ENCODE data around the gene DOCK9.

DOCK9 gene

GRCh38 chr13:98846521-98846920 lies 131.3 kb downstream of the DOCK9 start:
- no peak for DNase-seq

- DNase-seq = no peak
Observed at GRCh38 chr13:98845742-98846141, 132.1 kb downstream of the DOCK9 start.

- DNase-seq = no peak
Observed at GRCh38 chr13:98844021-98844420, 133.8 kb downstream of the DOCK9 start.

GRCh38 chr13:98843482-98843877 lies 134.4 kb downstream of the DOCK9 start:
- DNase-seq = no peak

GRCh38 chr13:98842858-98843481 lies 134.9 kb downstream of the DOCK9 start:
- peak; percentile 52 for DNase-seq

- DNase-seq = no peak
Observed at GRCh38 chr13:98842070-98842469, 135.8 kb downstream of the DOCK9 start.

- no peak for DNase-seq
Observed at GRCh38 chr13:98839856-98840769, 137.8 kb downstream of the DOCK9 start.

- DNase-seq = no peak
Observed at GRCh38 chr13:98838776-98839175, 139.1 kb downstream of the DOCK9 start.

- no peak for DNase-seq
Observed at GRCh38 chr13:98837896-98838295, 140.0 kb downstream of the DOCK9 start.

GRCh38 chr13:98835156-98835555 lies 142.7 kb downstream of the DOCK9 start:
- DNase-seq = no peak

- no peak for DNase-seq
Observed at GRCh38 chr13:98834254-98834960, 143.5 kb downstream of the DOCK9 start.

GRCh38 chr13:98831236-98831635 lies 146.6 kb downstream of the DOCK9 start:
- no peak for DNase-seq

- DNase-seq = no peak
Observed at GRCh38 chr13:98829541-98829940, 148.3 kb downstream of the DOCK9 start.

- no peak for DNase-seq
Observed at GRCh38 chr13:98828614-98829013, 149.2 kb downstream of the DOCK9 start.

GRCh38 chr13:98827449-98827848 lies 150.4 kb downstream of the DOCK9 start:
- no peak for DNase-seq

GRCh38 chr13:98826146-98826545 lies 151.7 kb downstream of the DOCK9 start:
- DNase-seq = no peak

- no peak for DNase-seq
Observed at GRCh38 chr13:98825659-98826058, 152.2 kb downstream of the DOCK9 start.

GRCh38 chr13:98824376-98825160 lies 153.3 kb downstream of the DOCK9 start:
- no peak for DNase-seq

- DNase-seq = no peak
Observed at GRCh38 chr13:98823442-98823841, 154.4 kb downstream of the DOCK9 start.

GRCh38 chr13:98822225-98822606 lies 155.6 kb downstream of the DOCK9 start:
- DNase-seq = no peak

- DNase-seq = no peak
Observed at GRCh38 chr13:98821372-98822224, 156.3 kb downstream of the DOCK9 start.

Measured in SIG-M5 (cell line).